Measurements from ENCODE around the gene TAF4B. TPM values are rescaled to one million over a fixed set of nuclear protein-coding genes. Genes with fewer than 3 reads are reported as not detected.
A peak's percentile ranks its signal among the peaks of the same experiment; 100 is the strongest.

TAF4B gene
- total and polyA plus RNA-seq, 5 donors = 0.81 to 2.1 (median 1.8) TPM

- peak; percentile 96 to 97 for ATAC-seq
- DNase-seq = no peak
- H3K27ac ChIP-seq (ENCODE audit: low read length) = no peak overlapping the region
- intact Hi-C loops (cut with DNase I) = loop anchor here in 1 of 4 donors (10.0 kb wide), 1 partner anchor 269 kb away; no protein-coding TSS in a partner anchor
- no peaks in the 10 kb centered on the region for H3K9me3 ChIP-seq (ENCODE audit: control insufficient read depth, low read length)
- H3K27me3 ChIP-seq (ENCODE audit: control insufficient read depth, insufficient read depth) = no peaks in the 10 kb centered on the region
- H3K4me3 ChIP-seq (ENCODE audit: low read length) = no peak overlapping the region
- peaks cover 2% of the 10 kb centered on the region for H3K4me1 ChIP-seq (ENCODE audit: control insufficient read depth, insufficient read depth, low read length)
Measured at GRCh38 chr18:26386002-26386401, 159.8 kb downstream of the TAF4B start.

DNA sequence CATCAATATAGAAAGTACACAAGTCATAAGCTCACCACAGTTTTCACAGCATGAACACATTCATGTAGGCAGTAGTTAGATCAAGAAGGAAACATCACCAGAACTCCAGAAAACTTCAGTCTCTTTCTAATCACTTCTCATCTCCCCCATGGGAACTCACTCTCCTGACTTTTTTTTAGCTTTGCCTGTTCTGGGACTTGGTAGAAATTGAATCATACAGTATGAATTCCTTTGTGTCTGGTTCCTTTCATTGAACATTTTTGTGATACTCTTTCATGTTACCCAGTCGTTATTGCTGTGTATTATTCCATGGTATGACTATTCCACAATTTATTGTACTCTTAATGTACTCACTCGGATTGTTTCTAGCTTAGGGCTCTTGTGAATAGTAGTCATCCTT, 160.2 kb downstream of the TAF4B start:
- no peak overlapping the region for H3K27ac ChIP-seq (ENCODE audit: low read length)

DNA sequence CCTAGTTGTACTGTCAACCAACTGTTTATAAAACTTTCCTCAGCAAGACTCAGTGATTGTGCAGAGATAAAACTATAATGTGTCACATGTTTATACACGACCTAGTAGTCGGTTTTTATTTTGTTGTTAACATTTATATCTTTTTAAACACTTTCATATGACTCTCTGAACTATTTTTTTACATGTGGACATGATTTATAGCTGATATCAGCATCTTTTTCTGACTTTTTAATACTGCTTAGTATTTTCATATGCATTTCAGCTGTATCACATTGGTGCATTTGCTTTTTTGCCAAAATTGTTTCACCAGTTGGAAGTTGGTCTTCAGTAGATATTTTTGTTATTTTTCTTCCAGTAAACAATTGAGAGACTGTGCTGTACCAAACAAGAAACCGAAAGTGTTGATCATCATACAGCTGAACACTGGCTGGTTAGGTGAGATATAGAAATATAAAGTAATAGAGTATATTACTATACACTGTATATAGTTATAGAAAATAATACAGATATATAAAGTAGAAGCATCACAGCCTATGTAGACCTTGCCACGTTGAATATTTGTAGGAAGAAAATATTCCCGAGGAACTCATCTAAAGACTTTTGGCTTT, 167.9 kb downstream of the TAF4B start:
- WGBS = 68% methylated on average over 5 of the region's 5 CpGs
- Histone ChIP-seq H3K27me3 (ENCODE audit: control insufficient read depth, insufficient read depth) (no peaks in the 10 kb centered on the region), H3K9me3 (ENCODE audit: control insufficient read depth, low read length) (no peaks in the 10 kb centered on the region), H3K4me3 (ENCODE audit: low read length) (no peak overlapping the region), H3K27ac (ENCODE audit: low read length) (no peak overlapping the region), H3K4me1 (ENCODE audit: control insufficient read depth, insufficient read depth, low read length) (no peaks in the 10 kb centered on the region)
- ATAC-seq (no peak), DNase-seq (no peak)
- intact Hi-C loops (cut with DNase I) = no loop called here

More for the DNA sequence above, 160.2 kb downstream of the TAF4B start:
- Histone ChIP-seq H3K4me3 (ENCODE audit: low read length) (no peak overlapping the region), H3K27me3 (ENCODE audit: control insufficient read depth, insufficient read depth) (no peaks in the 10 kb centered on the region), H3K4me1 (ENCODE audit: control insufficient read depth, insufficient read depth, low read length) (peaks cover 2% of the 10 kb centered on the region), H3K9me3 (ENCODE audit: control insufficient read depth, low read length) (no peaks in the 10 kb centered on the region)
- DNase-seq (no peak), ATAC-seq (no peak)
- intact Hi-C loops (cut with DNase I) = loop anchor here in 1 of 4 donors (10.0 kb wide), 1 partner anchor 268 kb away; no protein-coding TSS in a partner anchor
- 59% methylated on average over 2 of the region's 2 CpGs for WGBS

DNA sequence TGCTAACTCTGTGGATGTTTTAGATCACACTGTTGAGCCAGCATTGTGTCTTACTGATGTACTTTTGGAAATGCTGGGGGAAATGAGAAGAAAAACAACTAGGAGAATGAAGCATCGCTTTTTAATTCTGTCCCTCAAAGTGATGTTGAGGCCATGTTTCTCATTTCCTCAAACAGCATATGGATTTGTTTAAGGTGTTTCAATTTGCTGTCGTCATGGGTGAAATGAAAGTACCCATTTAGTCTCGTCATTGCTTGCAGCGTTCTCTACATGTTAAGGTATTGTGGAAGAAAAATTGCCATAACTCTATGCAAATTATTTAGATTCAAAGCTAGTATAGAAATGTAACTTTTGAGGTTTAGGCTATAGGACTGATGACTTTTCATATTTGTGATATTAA, 170.8 kb downstream of the TAF4B start:
- Histone ChIP-seq H3K27me3 (ENCODE audit: control insufficient read depth, insufficient read depth) (no peaks in the 10 kb centered on the region), H3K27ac (ENCODE audit: low read length) (no peak overlapping the region), H3K4me1 (ENCODE audit: control insufficient read depth, insufficient read depth, low read length) (no peaks in the 10 kb centered on the region), H3K4me3 (ENCODE audit: low read length) (no peak overlapping the region), H3K9me3 (ENCODE audit: control insufficient read depth, low read length) (no peaks in the 10 kb centered on the region)
- WGBS = 97% methylated on average over 4 of the region's 4 CpGs
- DNase-seq = no peak
- intact Hi-C loops (cut with DNase I) = no loop called here
- ATAC-seq = no peak

DNA sequence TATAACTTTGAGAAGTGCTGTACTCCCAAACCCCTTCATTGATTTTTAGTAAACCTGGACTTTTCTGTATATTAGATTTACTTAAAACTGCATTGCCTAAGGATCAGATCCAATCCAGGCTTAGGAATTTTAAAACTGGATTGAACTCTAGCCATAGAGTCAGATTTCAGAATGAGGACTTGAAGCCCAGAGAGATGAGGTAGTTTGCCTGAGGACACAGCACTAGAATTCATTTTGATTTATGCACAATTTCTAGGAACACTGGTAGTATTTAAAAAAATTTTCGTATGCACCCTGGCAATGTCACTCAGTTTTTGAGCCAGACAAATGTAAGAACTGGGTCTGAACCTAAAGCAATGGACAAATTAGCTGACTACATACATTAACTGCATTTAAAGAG, 177.2 kb downstream of the TAF4B start:
- no peak overlapping the region for H3K4me3 ChIP-seq (ENCODE audit: low read length)
- DNase-seq (no peak), ATAC-seq (no peak)
- H3K27me3 ChIP-seq (ENCODE audit: control insufficient read depth, insufficient read depth) = no peaks in the 10 kb centered on the region
- H3K27ac ChIP-seq (ENCODE audit: low read length) = no peak overlapping the region
- H3K4me1 ChIP-seq (ENCODE audit: control insufficient read depth, insufficient read depth, low read length) = no peaks in the 10 kb centered on the region
- intact Hi-C loops (cut with DNase I) = loop anchor here (10.0 kb wide), 5 partner anchors 151 to 561 kb away; no protein-coding TSS in a partner anchor
- 49% methylated on average over 1 of the region's 1 CpG for WGBS
- no peaks in the 10 kb centered on the region for H3K9me3 ChIP-seq (ENCODE audit: control insufficient read depth, low read length)

- no peak overlapping the region for H3K4me3 ChIP-seq (ENCODE audit: low read length)
- no peaks in the 10 kb centered on the region for H3K27me3 ChIP-seq (ENCODE audit: control insufficient read depth, insufficient read depth)
- no peaks in the 10 kb centered on the region for H3K4me1 ChIP-seq (ENCODE audit: control insufficient read depth, insufficient read depth, low read length)
- no peak overlapping the region for H3K27ac ChIP-seq (ENCODE audit: low read length)
- intact Hi-C loops (cut with DNase I) = loop anchor here (10.0 kb wide), 5 partner anchors 150 to 560 kb away; no protein-coding TSS in a partner anchor
- no peaks in the 10 kb centered on the region for H3K9me3 ChIP-seq (ENCODE audit: control insufficient read depth, low read length)
- ATAC-seq = peak; percentile 86 to 91
- 51% methylated on average over 5 of the region's 5 CpGs for WGBS
- DNase-seq = peak; percentile 42 to 66 (median 56)
Measured at GRCh38 chr18:26405190-26405801, 179.1 kb downstream of the TAF4B start.

DNA sequence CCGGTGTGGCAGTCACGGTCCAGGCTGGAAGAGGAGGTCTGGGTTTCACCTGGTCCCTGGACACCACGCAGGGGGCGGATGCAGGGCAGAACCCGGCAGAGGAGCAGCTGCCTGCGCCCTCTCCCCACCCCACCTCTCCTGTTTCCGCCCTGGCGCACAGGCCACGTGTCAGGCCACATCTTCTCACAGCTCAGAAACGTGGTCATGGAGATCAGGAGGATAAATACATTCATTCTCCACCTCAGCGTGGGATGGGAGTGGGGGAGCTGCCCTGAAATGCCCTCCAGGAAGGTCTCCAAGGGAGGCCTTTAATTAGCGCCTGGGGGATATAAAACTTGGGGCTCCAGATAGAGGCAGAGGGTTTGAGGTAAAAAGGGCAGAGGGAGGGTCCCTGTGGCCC, 180.1 kb downstream of the TAF4B start:
- Histone ChIP-seq H3K9me3 (ENCODE audit: control insufficient read depth, low read length) (no peaks in the 10 kb centered on the region), H3K4me1 (ENCODE audit: control insufficient read depth, insufficient read depth, low read length) (no peaks in the 10 kb centered on the region), H3K27ac (ENCODE audit: low read length) (no peak overlapping the region), H3K27me3 (ENCODE audit: control insufficient read depth, insufficient read depth) (no peaks in the 10 kb centered on the region), H3K4me3 (ENCODE audit: low read length) (no peak overlapping the region)
- intact Hi-C loops (cut with DNase I) = loop anchor here (10.0 kb wide), 5 partner anchors 148 to 558 kb away; no protein-coding TSS in a partner anchor
- DNase-seq (no peak), ATAC-seq (peak in 1 of 2 donors; percentile 30)
- WGBS = 83% methylated on average over 12 of the region's 12 CpGs

DNA sequence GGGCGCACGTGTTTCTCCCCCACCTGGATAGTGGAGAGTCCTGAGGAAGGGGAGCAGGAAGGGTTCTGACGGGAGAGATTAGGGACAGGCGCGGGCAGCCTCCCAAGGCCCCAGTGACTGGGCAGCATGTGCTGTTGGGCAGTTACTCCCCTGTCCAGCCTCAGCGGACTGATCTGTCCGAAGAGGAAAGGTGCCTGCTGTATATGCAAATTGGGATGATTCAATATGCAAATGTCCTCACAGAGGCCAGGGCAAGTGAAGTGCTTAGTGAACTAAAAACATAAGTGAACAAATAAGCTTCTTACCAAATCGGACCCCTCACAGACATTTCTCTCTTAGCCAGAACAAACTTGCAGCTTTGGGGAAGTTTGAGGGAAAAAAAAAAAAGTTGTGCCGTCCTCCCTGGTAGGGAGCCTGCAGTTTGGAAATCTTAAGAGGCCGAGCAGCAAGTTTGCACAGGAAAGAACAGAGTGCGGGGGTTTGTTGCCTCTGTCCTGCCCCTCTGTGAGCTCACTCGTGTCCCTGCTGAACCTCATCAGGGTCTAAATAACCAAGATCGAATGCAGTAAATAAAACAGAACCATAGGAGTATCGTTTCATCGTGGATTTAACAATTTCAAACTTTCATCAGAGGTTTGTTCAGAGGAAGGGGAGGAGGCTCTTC, 180.7 kb downstream of the TAF4B start:
- Histone ChIP-seq H3K27ac (ENCODE audit: low read length) (no peak overlapping the region), H3K4me3 (ENCODE audit: low read length) (no peak overlapping the region), H3K27me3 (ENCODE audit: control insufficient read depth, insufficient read depth) (no peaks in the 10 kb centered on the region), H3K9me3 (ENCODE audit: control insufficient read depth, low read length) (no peaks in the 10 kb centered on the region), H3K4me1 (ENCODE audit: control insufficient read depth, insufficient read depth, low read length) (no peaks in the 10 kb centered on the region)
- WGBS = 75% methylated on average over 15 of the region's 15 CpGs
- intact Hi-C loops (cut with DNase I) = loop anchor here (10.0 kb wide), 5 partner anchors 148 to 558 kb away; no protein-coding TSS in a partner anchor
- no peak for DNase-seq
- no peak for ATAC-seq

DNA sequence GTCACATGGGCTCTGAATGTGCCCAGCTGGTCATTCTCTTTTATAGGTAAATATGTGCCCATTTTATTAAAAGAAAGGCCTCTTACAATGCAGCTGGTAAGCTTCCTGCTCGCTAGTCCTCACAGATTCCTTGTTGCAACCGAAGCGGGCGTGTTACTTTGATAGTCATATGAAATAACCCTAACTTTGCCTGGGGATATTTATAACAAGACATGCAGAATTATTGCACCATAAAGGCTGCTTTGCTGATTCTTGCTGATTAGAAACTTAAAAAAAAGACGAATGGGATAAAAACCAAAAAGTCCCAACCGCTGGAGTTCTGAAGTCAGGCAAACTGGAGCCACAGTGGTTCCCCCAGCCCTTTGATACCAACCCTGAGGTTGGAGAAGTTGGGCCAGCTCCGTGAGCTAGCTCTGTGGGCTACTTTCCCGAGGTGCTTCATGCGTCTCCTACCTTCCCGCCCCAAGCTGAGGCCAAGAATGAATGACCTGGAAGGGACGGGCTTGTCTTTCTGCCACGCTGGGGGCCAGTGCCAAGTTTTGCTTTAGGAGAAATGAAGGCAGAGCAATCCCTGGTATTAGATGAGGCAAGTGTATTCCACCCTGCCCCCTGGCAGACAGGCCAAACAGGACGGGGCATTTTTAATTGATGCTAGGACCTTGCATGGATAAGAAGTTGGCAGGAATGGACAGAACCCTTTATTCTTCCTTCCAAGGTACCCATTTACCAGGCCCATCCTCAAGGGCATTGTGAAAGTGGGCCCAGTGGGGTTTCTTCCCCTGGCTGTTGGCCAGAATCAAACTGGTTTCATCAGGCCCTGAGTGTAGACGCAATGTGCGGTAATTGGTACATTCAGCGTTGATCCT, 181.7 kb downstream of the TAF4B start:
- Histone ChIP-seq H3K27me3 (ENCODE audit: control insufficient read depth, insufficient read depth) (no peaks in the 10 kb centered on the region), H3K4me3 (ENCODE audit: low read length) (no peak overlapping the region), H3K9me3 (ENCODE audit: control insufficient read depth, low read length) (no peaks in the 10 kb centered on the region), H3K4me1 (ENCODE audit: control insufficient read depth, insufficient read depth, low read length) (no peaks in the 10 kb centered on the region), H3K27ac (ENCODE audit: low read length) (no peak overlapping the region)
- 88% methylated on average over 16 of the region's 16 CpGs for WGBS
- intact Hi-C loops (cut with DNase I) = loop anchor here (10.0 kb wide), 5 partner anchors 147 to 557 kb away; no protein-coding TSS in a partner anchor
- DNase-seq = no peak
- no peak for ATAC-seq

GRCh38 chr18:26409091-26409490, 182.8 kb downstream of the TAF4B start:
- DNase-seq = no peak
- Histone ChIP-seq H3K27ac (ENCODE audit: low read length) (no peak overlapping the region), H3K27me3 (ENCODE audit: control insufficient read depth, insufficient read depth) (no peaks in the 10 kb centered on the region), H3K4me3 (ENCODE audit: low read length) (no peak overlapping the region), H3K4me1 (ENCODE audit: control insufficient read depth, insufficient read depth, low read length) (no peaks in the 10 kb centered on the region), H3K9me3 (ENCODE audit: control insufficient read depth, low read length) (no peaks in the 10 kb centered on the region)
- intact Hi-C loops (cut with DNase I) = loop anchor here (10.0 kb wide), 5 partner anchors 146 to 556 kb away; no protein-coding TSS in a partner anchor
- WGBS = 81% methylated on average over 4 of the region's 4 CpGs
- ATAC-seq = no peak

Data from right cardiac atrium (tissue), 5 donors.